Esophagus muscularis mucosa (tissue), 4 donors: ENCODE measurements around the gene KRTAP4-16.

ENCODE experiments used
- CTCF ChIP-seq, 3 experiments: fragments of 200-600 bp in 2 of 3; fragments of 450-650 bp in 1 of 3; sonication (generic) in 2 of 3; IDR thresholded peaks; one replicate each; pipeline ENCODE4 v1.5.1; 2017 to 2019; ENCODE audit warnings: antibody characterized with exemption in 3 of 3, mild to moderate bottlenecking in 2 of 3, moderate library complexity in 1 of 3
- EP300 ChIP-seq: sonication (generic); formaldehyde crosslinking; IDR thresholded peaks from one replicate; pipeline ENCODE4 v1.6.1; 2017; ENCODE audit warnings: antibody characterized with exemption
- POLR2A ChIP-seq: fragments of 450-650 bp; IDR thresholded peaks from one replicate; pipeline ENCODE4 v1.6.1; 2017; ENCODE audit warnings: antibody characterized with exemption, moderate library complexity, mild to moderate bottlenecking, low read depth
- POLR2AphosphoS5 ChIP-seq, 2 donors: sonication (generic); formaldehyde crosslinking; IDR thresholded peaks; one replicate each; pipeline ENCODE4 v1.6.1; 2017; ENCODE audit warnings: antibody characterized with exemption in 2 of 2

GRCh38 chr17:41150026-41150425 is 48.0 kb upstream of the KRTAP4-16 start:
- TF ChIP-seq CTCF (IDR thresholded peaks at IDR 0.05) = no peak
- TF ChIP-seq POLR2A = no peak
- no peak for TF ChIP-seq EP300
- TF ChIP-seq POLR2AphosphoS5 (IDR thresholded peaks at IDR 0.05) = no peak
